ENCODE data around the gene NOCT.

GRCh38 chr4:138967313-138967712 lies 48.3 kb upstream of the NOCT start:
- TF ChIP-seq CTCF (IDR thresholded peaks at IDR 0.05) (no peak), TP53 (CRISPR knock-in tag; IDR thresholded peaks at IDR 0.05) (no peak), ZSCAN18 (CRISPR knock-in tag; IDR thresholded peaks at IDR 0.05) (no peak), TCF7 (CRISPR knock-in tag; IDR thresholded peaks at IDR 0.05; ENCODE audit: low read depth) (no peak), USF2 (CRISPR knock-in tag; IDR thresholded peaks at IDR 0.05) (no peak), ZNF532 (CRISPR knock-in tag; IDR thresholded peaks at IDR 0.05; ENCODE audit: borderline replicate concordance) (no peak), MXD4 (CRISPR knock-in tag; IDR thresholded peaks at IDR 0.05; ENCODE audit: borderline replicate concordance) (no peak)
